IPS-NIHi7 (cell line): ENCODE measurements around the gene CLHC1.
A peak's percentile ranks its signal among the peaks of the same experiment; 100 is the strongest.
"Not testable (repeated sequence)": the region's sequence is repeated elsewhere in the genome, so short reads cannot be mapped to it uniquely, and the experiment has no call there.

ENCODE experiments used
- DNase-seq: peaks from one replicate; pipeline ENCODE4 v3.0.0; 2012; ENCODE audit warnings: mixed read lengths; ENCODE audit errors: extremely low spot score

The CLHC1 gene

DNA sequence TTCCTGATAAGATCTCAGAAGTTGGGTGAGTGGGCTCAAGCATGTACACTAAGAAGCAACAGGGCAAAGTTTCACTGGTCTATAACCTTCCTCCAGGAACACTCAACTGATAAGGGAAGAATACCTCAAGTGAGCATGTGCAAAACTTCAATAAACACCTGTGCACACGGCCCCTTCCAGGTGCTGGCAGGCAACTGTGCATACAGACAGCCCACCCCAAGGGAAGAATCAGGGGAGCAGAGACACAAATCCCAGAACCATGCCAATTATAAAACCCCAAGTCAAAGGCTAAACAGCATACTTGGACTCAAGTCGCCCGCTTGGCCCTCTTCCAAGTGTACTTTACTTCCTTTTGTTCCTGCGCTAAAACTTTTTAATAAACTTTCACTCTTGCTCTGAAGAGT is 96.0 kb downstream of the CLHC1 start:
- no peak for DNase-seq

GRCh38 chr2:55135491-55135890 is 96.6 kb downstream of the CLHC1 start:
- no peak for DNase-seq

DNA sequence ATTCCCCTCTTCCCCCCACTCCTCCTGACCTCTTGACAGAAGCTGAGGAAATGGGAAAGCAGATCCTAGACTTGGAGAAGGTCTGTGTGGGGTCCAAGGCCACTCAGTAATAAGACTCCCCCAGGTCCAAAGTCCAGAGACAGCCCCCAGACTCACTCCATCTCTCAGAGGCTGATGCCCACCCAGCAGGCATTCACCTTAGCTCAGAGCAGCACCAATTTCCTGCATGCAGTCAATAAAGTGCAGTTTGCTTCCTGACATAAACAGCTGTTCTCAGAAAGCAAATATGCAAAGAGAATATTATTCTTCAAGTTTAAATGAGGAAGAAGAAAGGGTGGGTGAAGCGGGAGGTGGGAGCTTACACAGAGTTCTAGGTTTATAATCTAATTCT is 97.8 kb downstream of the CLHC1 start:
- no peak for DNase-seq

DNA sequence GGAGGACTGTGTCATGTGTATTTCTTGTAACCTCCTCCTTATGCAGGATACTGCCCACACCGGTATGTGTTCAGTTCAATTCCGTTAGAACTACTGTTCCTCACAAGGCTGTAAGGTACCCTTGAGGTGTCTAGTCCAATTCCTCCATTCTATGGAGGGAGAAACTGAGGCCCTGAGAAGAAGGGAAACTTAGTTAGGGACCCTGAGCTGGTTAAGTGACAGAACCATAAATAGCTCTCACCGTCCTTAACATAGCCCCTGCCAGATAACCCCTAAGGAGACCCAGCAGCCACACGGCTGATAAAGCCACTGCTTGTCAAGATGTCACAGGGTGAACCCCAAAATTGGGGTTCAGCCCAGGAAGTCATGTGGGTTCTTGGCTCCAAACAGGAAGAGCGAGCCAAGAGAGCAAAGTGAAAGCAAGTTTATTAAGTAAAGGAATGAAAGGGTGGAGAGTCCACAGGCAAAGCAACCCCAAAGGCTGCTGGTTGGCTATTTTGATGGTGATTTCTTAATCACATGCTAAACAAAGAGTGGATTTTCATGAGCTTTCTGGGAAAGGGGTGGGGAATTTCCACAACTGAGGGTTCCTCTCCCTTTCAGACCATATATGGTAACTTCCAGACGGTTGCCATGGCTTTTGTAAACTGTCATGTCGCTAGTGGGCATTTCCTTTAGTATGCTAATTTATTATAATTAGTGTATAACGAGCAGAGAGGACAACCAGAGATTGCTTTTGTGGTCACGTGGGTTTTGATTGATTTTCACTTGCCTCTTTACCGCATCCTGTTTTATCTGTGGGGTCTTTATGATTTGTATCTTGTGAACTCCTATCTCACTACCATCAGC is 98.4 kb downstream of the CLHC1 start:
- DNase-seq = peak; percentile 68

GRCh38 chr2:55130849-55131248 is 101.2 kb downstream of the CLHC1 start:
- DNase-seq = no peak

GRCh38 chr2:55126643-55127042 is 105.5 kb downstream of the CLHC1 start:
- DNase-seq = not testable (repeated sequence)
